IMR-90 (cell line): Measurements from ENCODE around the gene ARMH4. TPM values are rescaled to one million over a fixed set of nuclear protein-coding genes. Genes with fewer than 3 reads are reported as not detected.

Source experiments
- ATAC-seq: fragments of 200-7000 bp; cut with Tn5 transposase; 2 replicates; pipeline ENCODE4 v1.9.1; 2020; ENCODE audit warnings: low read depth, mild to moderate bottlenecking, moderate library complexity
- BruUV-seq: library from RNA; stranded (reverse); fragments of 400-500 nt; replicated peaks from 2 replicates; lab custom pipeline; 2021; lab: Mats Ljungman, UMichigan
- CTCF ChIA-PET: fragments of 300-600 bp; formaldehyde crosslinking; extraction: SDS; loops from one replicate; lab custom pipeline; 2021; ENCODE audit warnings: antibody characterized with exemption; lab: Yijun Ruan, JAX
- POLR2A ChIA-PET: fragments of 300-600 bp; sonication (Branson Sonifier 250); formaldehyde crosslinking; loops from one replicate; lab custom pipeline; 2022; ENCODE audit warnings: antibody characterized with exemption; ENCODE audit not compliant: unreplicated experiment; lab: Charles Lee
- DNase-seq: peaks from one replicate; pipeline ENCODE4 v3.0.0; 2013
- H2AFZ ChIP-seq: replicated peaks from 2 replicates; pipeline ENCODE3; 2013; ENCODE audit warnings: low read length, mild to moderate bottlenecking; ENCODE audit not compliant: poor library complexity
- H2AK5ac ChIP-seq: 2 replicates; pipeline ENCODE4 v1.6.1; 2013; ENCODE audit warnings: low read depth, low read length, inconsistent platforms
- H2AK9ac ChIP-seq: replicated peaks from 2 replicates; pipeline ENCODE3; 2013; ENCODE audit warnings: mild to moderate bottlenecking, low read depth, low read length, moderate library complexity; ENCODE audit not compliant: poor library complexity
- H2BK120ac ChIP-seq: 2 replicates; pipeline ENCODE4 v1.6.1; 2013; ENCODE audit warnings: low read depth, low read length, inconsistent platforms
- H2BK15ac ChIP-seq: 3 replicates; pipeline ENCODE4 v1.6.1; 2013; ENCODE audit warnings: low read depth, low read length, inconsistent platforms
- H2BK20ac ChIP-seq: 2 replicates; pipeline ENCODE4 v1.6.1; 2013; ENCODE audit warnings: low read depth, mild to moderate bottlenecking, inconsistent platforms, low read length, moderate library complexity
- H2BK5ac ChIP-seq: 2 replicates; pipeline ENCODE4 v1.6.1; 2013; ENCODE audit warnings: mild to moderate bottlenecking, low read depth, low read length, inconsistent platforms; ENCODE audit not compliant: poor library complexity, severe bottlenecking
- H3K14ac ChIP-seq: replicated peaks from 2 replicates; pipeline ENCODE4 v1.6.1; 2013; ENCODE audit warnings: low read depth, low read length, inconsistent platforms
- H3K18ac ChIP-seq: 2 replicates; pipeline ENCODE4 v1.6.1; 2013; ENCODE audit warnings: low read depth, low read length, control low read depth
- H3K23ac ChIP-seq: 2 replicates; pipeline ENCODE4 v1.6.1; 2013; ENCODE audit warnings: low read depth, low read length, inconsistent platforms
- H3K27ac ChIP-seq: 2 replicates; pipeline ENCODE4 v1.5.1; 2013; ENCODE audit warnings: mild to moderate bottlenecking, control low read depth, low read length; ENCODE audit not compliant: insufficient read depth
- H3K27me3 ChIP-seq: 2 replicates; pipeline ENCODE4 v1.6.1; 2013; ENCODE audit warnings: low read length; ENCODE audit not compliant: control insufficient read depth, insufficient read depth
- H3K36me3 ChIP-seq: 2 replicates; pipeline ENCODE4 v1.6.1; 2013; ENCODE audit warnings: low read length, mixed read lengths; ENCODE audit not compliant: control insufficient read depth, insufficient read depth
- H3K4ac ChIP-seq: 2 replicates; pipeline ENCODE4 v1.6.1; 2013; ENCODE audit warnings: low read depth, low read length, inconsistent platforms
- H3K4me1 ChIP-seq: 2 replicates; pipeline ENCODE4 v1.6.1; 2013; ENCODE audit warnings: low read length, mixed read lengths; ENCODE audit not compliant: control insufficient read depth, insufficient read depth
- H3K4me2 ChIP-seq: 2 replicates; pipeline ENCODE4 v1.6.1; 2013; ENCODE audit warnings: low read depth, mild to moderate bottlenecking, control low read depth, low read length, moderate library complexity
- H3K4me3 ChIP-seq: 2 replicates; pipeline ENCODE4 v1.5.1; 2013; ENCODE audit warnings: low read depth, mild to moderate bottlenecking, control low read depth, low read length, moderate library complexity; ENCODE audit not compliant: insufficient read depth
- H3K56ac ChIP-seq: 2 replicates; pipeline ENCODE4 v1.6.1; 2013; ENCODE audit warnings: low read length, inconsistent platforms; ENCODE audit not compliant: insufficient read depth; ENCODE audit errors: extremely low read depth
- H3K79me1 ChIP-seq, 2 experiments: 2 replicates each; pipeline ENCODE4 v1.6.1; 2013; ENCODE audit warnings: low read length in 2 of 2, inconsistent platforms in 1 of 2, low read depth in 1 of 2
- H3K9ac ChIP-seq: 2 replicates; pipeline ENCODE4 v1.6.1; 2013; ENCODE audit warnings: low read depth, low read length, control low read depth
- H3K9me1 ChIP-seq: 2 replicates; pipeline ENCODE4 v1.6.1; 2013; ENCODE audit warnings: low read length, inconsistent platforms; ENCODE audit not compliant: insufficient read depth
- H3K9me3 ChIP-seq: 2 replicates; pipeline ENCODE4 v1.6.1; 2013; ENCODE audit warnings: low read length; ENCODE audit not compliant: control insufficient read depth, insufficient read depth
- H4K20me1 ChIP-seq: 2 replicates; pipeline ENCODE4 v1.6.1; 2013; ENCODE audit warnings: low read length, inconsistent platforms; ENCODE audit not compliant: insufficient read depth
- H4K5ac ChIP-seq: 2 replicates; pipeline ENCODE4 v1.6.1; 2013; ENCODE audit warnings: mild to moderate bottlenecking, low read depth, low read length, control low read depth
- H4K8ac ChIP-seq, 2 experiments: 2 replicates each; pipeline ENCODE4 v1.6.1; 2013; ENCODE audit warnings: low read depth in 2 of 2, low read length in 2 of 2, control low read depth in 1 of 2, inconsistent platforms in 1 of 2
- H4K91ac ChIP-seq: 2 replicates; pipeline ENCODE4 v1.6.1; 2013; ENCODE audit warnings: low read depth, low read length, inconsistent platforms; ENCODE audit not compliant: insufficient read depth
- BHLHE40 ChIP-seq: fragments of 150-350 bp; IDR thresholded peaks from 2 replicates; pipeline ENCODE4 v1.6.1; 2016; ENCODE audit warnings: mild to moderate bottlenecking, low read depth, low read length
- CEBPB ChIP-seq: IDR thresholded peaks from 2 replicates; pipeline ENCODE4 v1.6.1; 2012; ENCODE audit warnings: low read depth, low read length, improper control_type of control experiment
- CHD1 ChIP-seq: IDR thresholded peaks from 2 replicates; pipeline ENCODE4 v1.6.1; 2012; ENCODE audit warnings: low read depth, low read length, improper control_type of control experiment
- CTCF ChIP-seq: conservative IDR thresholded peaks from 2 replicates; pipeline ENCODE4 v1.5.1; 2012; ENCODE audit warnings: mild to moderate bottlenecking, low read depth, low read length, improper control_type of control experiment
- ELK1 ChIP-seq: fragments of 150-350 bp; IDR thresholded peaks from 2 replicates; pipeline ENCODE4 v1.6.1; 2016; ENCODE audit warnings: low read depth, mild to moderate bottlenecking, low read length, moderate library complexity, borderline replicate concordance
- FOS ChIP-seq: fragments of 150-350 bp; IDR thresholded peaks from 2 replicates; pipeline ENCODE4 v1.6.1; 2016; ENCODE audit warnings: low read depth, low read length
- MAFK ChIP-seq: IDR thresholded peaks from 2 replicates; pipeline ENCODE4 v1.6.1; 2012; ENCODE audit warnings: low read depth, low read length, improper control_type of control experiment
- MAZ ChIP-seq: IDR thresholded peaks from 2 replicates; pipeline ENCODE4 v1.6.1; 2012; ENCODE audit warnings: low read depth, mild to moderate bottlenecking, low read length, improper control_type of control experiment, moderate library complexity, borderline replicate concordance
- MXI1 ChIP-seq: IDR thresholded peaks from 2 replicates; pipeline ENCODE4 v1.6.1; 2012; ENCODE audit warnings: low read depth, mild to moderate bottlenecking, low read length, moderate library complexity, borderline replicate concordance
- POLR2A ChIP-seq: IDR thresholded peaks from 2 replicates; pipeline ENCODE4 v1.6.1; 2012; ENCODE audit warnings: mild to moderate bottlenecking, low read depth, low read length
- RAD21 ChIP-seq: IDR thresholded peaks from 2 replicates; pipeline ENCODE4 v1.6.1; 2012; ENCODE audit warnings: low read length, improper control_type of control experiment
- RCOR1 ChIP-seq: IDR thresholded peaks from 2 replicates; pipeline ENCODE4 v1.6.1; 2012; ENCODE audit warnings: mild to moderate bottlenecking, low read length, improper control_type of control experiment; ENCODE audit not compliant: insufficient replicate concordance
- RFX5 ChIP-seq: IDR thresholded peaks from 2 replicates; pipeline ENCODE4 v1.8.0; 2012; ENCODE audit warnings: low read depth, mild to moderate bottlenecking, low read length, moderate library complexity
- SMC3 ChIP-seq: fragments of 150-350 bp; IDR thresholded peaks from 2 replicates; pipeline ENCODE4 v1.6.1; 2016; ENCODE audit warnings: low read depth, mild to moderate bottlenecking, antibody characterized with exemption, low read length, moderate library complexity
- USF2 ChIP-seq: fragments of 150-350 bp; IDR thresholded peaks from 2 replicates; pipeline ENCODE4 v1.6.1; 2017; ENCODE audit warnings: mild to moderate bottlenecking, antibody characterized with exemption, low read length, low read depth
- WGBS, 2 experiments: methylation state at CpG; one replicate each; pipeline versions ENCODE4 v1.1.5 to v1.1.7; 2013; ENCODE audit warnings: missing lambda C conversion rate in 2 of 2; ENCODE audit not compliant: insufficient read length in 1 of 2; ENCODE audit errors: extremely low coverage in 2 of 2; 5-methylcytosine and 5-hydroxymethylcytosine counted together
- dilution Hi-C: fragments of 300-500 bp; cut with HindIII; formaldehyde crosslinking; loops from one replicate; pipeline ENCODE4 v1.14.3; 2018; ENCODE audit warnings: low sequenced_read_pairs; ENCODE audit not compliant: unreplicated experiment
- in situ Hi-C: fragments of 300-500 bp; cut with MboI; formaldehyde crosslinking; loops from 3 replicates; pipeline ENCODE4 v1.14.3; 2019; ENCODE audit warnings: low sequenced_read_pairs, inconsistent platforms, mixed read lengths
- intact Hi-C: fragments of 100-400 bp; cut with micrococcal nuclease; formaldehyde crosslinking; loops from 2 replicates; pipeline ENCODE4 v1.10.0; 2022
- polyA plus RNA-seq, 3 experiments: library from polyadenylated mRNA; depleted of rRNA; stranded (reverse); fragments of >200 nt; gene quantifications; 2 replicates each; pipeline ENCODE4 v1.2.3, GENCODE V29; 2012; ENCODE audit warnings: low replicate concordance in 1 of 3
- total RNA-seq: library from RNA; depleted of rRNA; stranded (reverse); fragments of >200 nt; gene quantifications from 2 replicates; pipeline ENCODE4 v1.2.3, GENCODE V29; 2012

Gene ARMH4
- total and polyA plus RNA-seq, 2 of the 4 experiments (the other 2 are of a cell fraction) = 4.6 to 5.6 TPM

DNA sequence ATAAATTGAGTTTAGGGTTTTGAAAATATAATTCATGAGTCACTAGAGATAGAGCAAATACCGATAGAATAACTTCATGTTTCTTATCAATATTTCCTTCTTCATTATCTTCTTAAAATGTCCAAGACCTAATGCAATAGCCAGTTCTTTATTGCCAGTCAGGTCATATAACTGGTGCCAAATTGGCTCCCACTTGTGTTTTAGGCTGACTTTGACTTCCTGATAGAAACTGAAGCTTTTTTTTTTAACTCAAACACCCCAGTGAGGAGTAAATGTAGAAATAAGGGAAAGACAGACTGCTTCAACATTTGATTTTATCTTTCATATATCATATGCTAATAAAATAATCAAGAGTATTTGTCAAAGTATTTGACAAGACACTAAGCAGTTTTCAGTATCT, 80.7 kb downstream of the ARMH4 start:
- Histone ChIP-seq H2AK5ac (no peak overlapping the region), H3K4me1 (no peaks in the 10 kb centered on the region), H2AFZ (no peak overlapping the region), H3K27me3 (peaks cover 3% of the 10 kb centered on the region), H2BK20ac (no peak overlapping the region), H4K8ac (no peak overlapping the region), H2BK5ac (no peak overlapping the region), H3K9ac (no peak overlapping the region), H2BK120ac (no peak overlapping the region), H4K5ac (no peak overlapping the region), H2AK9ac (no peak overlapping the region), H3K4me3 (no peak overlapping the region), H3K9me1 (no peaks in the 10 kb centered on the region), H3K9me3 (no peaks in the 10 kb centered on the region), H3K4ac (no peak overlapping the region), H3K14ac (no peak overlapping the region), H2BK15ac (no peak overlapping the region), H3K36me3 (no peaks in the 10 kb centered on the region), H3K27ac (no peak overlapping the region), H3K23ac (no peak overlapping the region), H3K18ac (no peak overlapping the region), H3K4me2 (no peak overlapping the region), H4K20me1 (no peaks in the 10 kb centered on the region), H3K56ac (no peak overlapping the region), H3K79me1 (no peaks in the 10 kb centered on the region), H4K91ac (no peak overlapping the region)
- in situ Hi-C loops (no loop called here), intact Hi-C loops (loop anchor here (5.0 to 10.0 kb wide), 3 partner anchors 757 to 1577 kb away; no protein-coding TSS in a partner anchor), dilution Hi-C loops (no loop called here)
- DNase-seq (no peak), ATAC-seq (no peak)
- BruUV-seq = no TSS peak
- no CpG with 5 or more reads among the region's 1 CpG for WGBS, 2 experiments
- ChIA-PET POLR2A (no interaction called here), CTCF (no interaction called here)
- no peak for TF ChIP-seq MXI1
- no peak for TF ChIP-seq CHD1
- TF ChIP-seq CEBPB = no peak
- no peak for TF ChIP-seq RCOR1
- no peak for TF ChIP-seq SMC3
- no peak for TF ChIP-seq RFX5
- no peak for TF ChIP-seq ELK1
- TF ChIP-seq MAFK = no peak
- no peak for TF ChIP-seq BHLHE40
- no peak for TF ChIP-seq CTCF
- no peak for TF ChIP-seq USF2
- TF ChIP-seq MAZ = no peak
- no peak for TF ChIP-seq FOS
- TF ChIP-seq RAD21 = no peak
- TF ChIP-seq POLR2A = no peak
